Measurements from ENCODE around the gene KYNU.
"Not testable (repeated sequence)": the region's sequence is repeated elsewhere in the genome, so short reads cannot be mapped to it uniquely, and the experiment has no call there.

Gene KYNU

DNA sequence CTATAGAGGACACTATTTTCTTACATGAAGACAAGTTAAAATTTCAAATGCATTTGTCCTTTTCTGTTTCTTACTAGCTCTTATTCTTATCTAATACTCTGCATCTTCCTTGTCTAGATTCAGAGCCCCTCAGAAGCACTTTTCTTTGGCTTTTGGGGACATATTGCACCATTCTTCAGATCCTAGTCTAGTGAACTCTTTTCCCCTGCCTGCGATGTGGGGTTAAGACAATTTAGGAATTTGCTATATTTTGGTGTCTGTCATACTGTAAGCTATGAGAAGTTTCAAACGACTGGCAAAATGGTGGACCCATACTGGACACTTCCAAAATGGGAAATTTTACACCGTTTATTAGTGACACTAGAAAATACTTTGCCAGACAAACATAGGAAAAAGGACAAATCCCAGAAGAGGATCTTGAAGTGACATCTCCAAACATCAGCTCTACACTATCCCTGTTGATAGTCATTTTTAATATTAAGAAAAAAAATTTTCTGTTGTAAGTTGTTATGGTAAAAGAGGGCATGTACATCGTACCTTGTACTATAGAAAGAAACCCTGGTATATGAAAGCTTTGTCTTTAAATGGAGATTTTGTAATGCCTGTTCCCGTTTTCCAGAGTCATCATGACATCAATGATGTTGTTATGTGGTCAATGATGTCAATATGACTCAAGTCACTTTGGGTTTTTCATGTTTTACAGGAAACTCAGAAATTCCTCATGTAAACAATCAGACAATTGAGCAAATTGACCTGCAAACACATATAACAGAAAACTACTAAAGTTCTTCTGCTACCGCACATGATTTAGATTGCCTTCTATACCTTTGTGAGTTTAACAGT is 4.4 kb upstream of the KYNU start:
- DNase-seq: no peak

GRCh38 chr2:142873831-142874287 is 3.6 kb upstream of the KYNU start:
- DNase-seq: no peak

DNA sequence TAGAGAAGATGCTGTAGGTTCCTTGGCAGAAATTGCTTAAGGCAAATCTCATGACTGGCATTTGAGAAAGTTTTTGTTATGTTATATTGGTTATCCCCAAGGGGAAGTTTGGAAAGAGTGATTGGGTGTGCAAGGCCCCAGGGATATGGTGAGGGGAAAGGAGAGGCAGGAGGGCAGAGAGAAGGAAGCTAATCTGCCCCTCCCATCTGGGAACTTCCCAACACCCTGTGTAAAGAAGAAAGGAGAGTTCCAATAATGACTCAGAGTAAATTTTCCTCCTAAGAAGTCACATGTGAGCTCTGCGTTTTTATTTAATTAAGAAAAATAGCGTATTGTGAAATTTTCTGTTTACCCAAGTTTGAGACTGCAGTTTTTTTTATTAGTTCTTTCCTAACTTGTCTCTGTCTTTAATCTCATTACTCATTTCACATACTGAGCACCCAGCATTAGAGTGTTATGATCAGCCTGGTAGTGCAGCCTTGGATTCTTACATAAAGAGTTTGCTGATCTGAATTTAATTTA is 3.1 kb upstream of the KYNU start:
- no peak for DNase-seq

- DNase-seq: no peak
Measured at GRCh38 chr2:142875010-142875409, 2.5 kb upstream of the KYNU start.

GRCh38 chr2:142875652-142876051 is 1.8 kb upstream of the KYNU start:
- DNase-seq: no peak

DNA sequence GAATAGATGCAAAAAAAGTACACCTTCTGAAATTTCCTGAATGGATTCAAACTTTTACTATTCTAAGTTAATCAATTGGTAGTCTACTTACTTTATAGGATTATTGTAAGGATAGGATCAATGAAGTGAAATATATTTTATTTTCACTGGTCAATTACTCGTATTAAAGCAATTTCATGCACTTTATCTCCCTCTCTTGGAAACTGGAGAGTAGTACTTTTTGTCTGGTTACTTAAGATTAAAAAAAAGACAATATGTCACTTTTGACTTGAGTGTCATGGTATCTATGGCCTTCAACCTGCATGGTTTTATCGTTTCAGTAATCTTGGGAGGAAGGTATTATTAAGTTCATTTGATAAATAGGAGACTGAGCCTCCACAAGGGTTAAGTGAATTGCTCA is 1.0 kb upstream of the KYNU start:
- DNase-seq: no peak

DNA sequence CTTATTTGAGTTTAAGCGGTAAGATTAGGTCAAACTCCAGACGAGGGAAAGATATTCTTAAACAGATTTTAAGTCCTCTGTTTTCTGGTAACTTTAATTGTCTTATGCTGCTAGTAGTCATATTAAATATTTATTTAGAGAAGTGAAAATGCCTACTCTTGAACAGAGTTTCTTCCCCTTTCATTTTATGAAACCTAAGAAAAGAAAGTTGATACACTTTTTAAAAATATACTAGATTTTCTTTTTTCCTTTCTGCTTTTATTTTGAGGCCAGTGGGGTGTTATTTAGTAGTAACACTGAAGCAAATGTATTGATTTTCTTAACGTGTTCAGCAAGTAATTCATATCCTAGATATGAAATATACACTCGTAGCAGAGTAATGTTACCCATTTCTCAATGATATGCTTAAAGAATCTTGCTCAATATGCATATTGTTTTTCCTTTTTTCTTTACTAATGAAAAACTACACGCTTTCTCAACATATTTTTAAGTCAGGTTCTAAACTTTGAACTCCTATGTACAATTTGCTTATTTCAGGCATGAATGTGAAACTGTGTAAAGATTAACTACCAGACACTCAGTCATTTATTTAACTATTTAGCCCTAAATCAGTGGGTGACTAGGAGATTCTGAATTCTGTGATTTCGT is 691 bp downstream of the KYNU start:
- DNase-seq: no peak

DNA sequence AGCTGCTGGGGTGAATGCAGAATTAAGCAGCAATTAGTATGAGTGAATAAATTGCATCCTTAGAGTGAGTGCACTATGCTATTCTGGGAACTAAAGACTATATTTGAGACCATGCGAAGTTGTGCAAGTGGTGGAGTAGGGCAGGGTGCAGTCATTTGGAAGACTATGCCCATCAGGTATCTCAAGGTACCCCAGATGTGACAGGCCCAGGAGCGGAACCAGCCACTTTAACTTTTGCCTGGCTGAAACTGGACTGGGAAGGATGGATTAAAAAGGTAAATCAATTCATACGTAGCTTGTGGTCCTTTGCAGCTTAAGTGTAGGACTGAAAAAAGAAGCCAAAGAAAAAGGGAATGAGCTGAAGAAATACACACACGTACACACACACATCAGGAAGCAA is 1.7 kb downstream of the KYNU start:
- no peak for DNase-seq

- no peak for DNase-seq
Measured at GRCh38 chr2:142880279-142880678, 2.8 kb downstream of the KYNU start.

DNA sequence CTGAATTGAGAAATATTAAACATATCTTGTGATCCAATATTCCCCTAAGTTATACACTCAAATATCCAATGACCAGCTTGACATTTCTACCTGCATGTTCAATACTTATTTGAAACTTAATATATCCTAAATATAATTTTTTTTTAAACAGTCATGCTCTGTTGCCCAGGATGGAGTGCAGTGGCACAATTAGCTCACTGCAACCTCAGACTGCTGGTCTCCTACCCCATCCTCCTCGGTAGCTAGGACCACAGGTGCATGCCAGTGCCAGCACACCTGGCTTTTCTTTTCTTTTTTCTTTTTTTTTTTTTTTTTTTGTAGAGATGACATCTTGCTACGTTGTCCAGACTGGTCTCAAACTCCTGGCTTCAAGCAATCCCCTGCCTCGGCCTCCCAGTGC is 4.2 kb downstream of the KYNU start:
- DNase-seq: no peak

DNA sequence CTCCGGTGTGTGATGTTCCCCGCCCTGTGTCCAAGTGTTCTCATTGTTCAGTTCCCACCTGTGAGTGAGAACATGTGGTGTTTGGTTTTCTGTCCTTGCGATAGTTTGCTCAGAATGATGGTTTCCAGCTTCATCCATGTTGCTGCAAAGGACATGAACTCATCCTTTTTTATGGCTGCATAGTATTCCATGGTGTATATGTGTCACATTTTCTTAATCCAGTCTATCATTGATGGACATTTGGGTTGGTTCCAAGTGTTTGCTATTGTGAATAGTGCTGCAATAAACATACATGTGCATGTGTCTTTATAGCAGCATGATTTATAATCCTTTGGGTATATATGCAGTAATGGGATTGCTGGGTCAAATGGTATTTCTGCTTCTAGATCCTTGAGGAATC is 5.0 kb downstream of the KYNU start:
- not testable (repeated sequence) for DNase-seq

- no peak for DNase-seq
Measured at GRCh38 chr2:142883526-142883925, 6.1 kb downstream of the KYNU start.

DNA sequence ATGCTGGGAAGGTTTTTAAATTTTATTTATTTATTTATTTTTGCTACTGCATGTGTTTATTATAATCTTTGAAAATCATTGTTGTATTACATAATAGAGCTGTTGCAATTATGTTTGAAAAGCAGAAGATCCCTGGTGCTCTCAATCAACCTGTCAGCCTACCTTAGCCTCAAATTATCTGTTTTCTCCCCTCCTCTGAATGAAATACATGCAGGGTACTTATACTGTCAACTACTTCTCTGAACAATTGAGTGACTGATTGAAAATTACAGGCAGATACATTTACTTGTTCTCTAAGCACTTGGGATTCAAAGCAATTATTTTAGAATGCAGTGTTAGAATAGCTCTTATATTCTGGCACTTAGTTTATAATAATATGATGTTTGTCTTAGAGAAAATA is 8.1 kb downstream of the KYNU start:
- no peak for DNase-seq

DNA sequence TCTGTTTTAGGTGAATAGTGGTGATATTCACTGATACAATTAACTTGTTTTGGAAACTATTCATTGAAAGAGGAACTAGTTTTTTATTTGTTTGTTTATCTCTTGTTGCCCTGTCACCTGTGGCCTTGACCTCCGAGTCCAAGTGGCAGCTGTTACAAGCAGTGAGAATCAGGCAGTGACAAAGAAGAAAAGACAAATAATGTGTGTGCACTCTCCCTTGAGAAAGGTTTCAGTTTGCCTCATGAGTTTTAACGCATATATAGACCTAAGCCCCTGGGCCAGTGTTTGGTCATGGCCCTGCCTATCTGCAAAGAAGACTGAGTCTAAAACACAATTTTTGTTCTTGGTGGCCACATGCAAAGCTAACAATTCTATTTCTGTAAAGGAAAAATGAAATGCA is 15.3 kb downstream of the KYNU start:
- no peak for DNase-seq

DNA sequence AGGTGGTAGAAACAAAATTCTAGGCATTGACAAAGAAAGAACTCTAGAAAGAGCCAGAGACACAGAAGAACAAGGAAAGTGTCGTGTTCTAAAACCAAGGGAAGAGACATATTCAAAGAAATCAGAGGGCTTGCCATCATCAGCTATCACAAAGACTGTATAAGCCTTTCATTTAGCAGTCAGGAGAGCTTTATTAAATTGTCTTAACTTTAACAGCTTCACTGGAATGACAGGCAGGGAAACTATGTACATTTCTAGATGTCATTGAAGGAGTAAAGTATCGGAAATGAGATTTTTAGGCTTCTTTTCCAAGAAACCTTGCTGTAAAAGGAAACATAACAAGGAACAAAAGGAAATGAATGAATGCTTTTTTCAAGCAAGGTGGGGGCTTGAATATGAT is 15.8 kb downstream of the KYNU start:
- DNase-seq: no peak

- no peak for DNase-seq
Measured at GRCh38 chr2:142897807-142898206, 20.3 kb downstream of the KYNU start.

GRCh38 chr2:142900327-142900726 is 22.9 kb downstream of the KYNU start:
- DNase-seq: not testable (repeated sequence)

- DNase-seq: no peak
Measured at GRCh38 chr2:142901780-142902179, 24.3 kb downstream of the KYNU start.

DNA sequence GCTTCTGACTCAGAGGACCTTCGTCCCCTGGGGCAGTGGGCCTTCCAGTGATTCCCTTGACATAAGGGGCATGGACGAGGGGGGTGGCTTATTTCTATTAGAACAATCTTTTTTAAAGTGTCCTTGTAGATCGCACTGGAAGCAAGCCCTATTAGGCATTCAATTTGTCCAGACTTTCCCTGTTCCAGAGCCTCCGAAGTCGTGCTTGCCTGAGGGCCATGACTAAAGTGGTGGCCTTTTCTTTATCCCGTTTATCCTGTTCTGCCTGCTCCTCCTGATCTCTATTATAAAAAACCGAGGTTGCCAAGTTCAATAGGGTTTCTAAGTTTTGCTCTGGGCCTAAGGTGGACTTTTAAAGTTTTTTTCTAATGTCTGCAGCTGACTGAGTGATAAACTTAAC is 26.3 kb downstream of the KYNU start:
- DNase-seq: not testable (repeated sequence)

DNA sequence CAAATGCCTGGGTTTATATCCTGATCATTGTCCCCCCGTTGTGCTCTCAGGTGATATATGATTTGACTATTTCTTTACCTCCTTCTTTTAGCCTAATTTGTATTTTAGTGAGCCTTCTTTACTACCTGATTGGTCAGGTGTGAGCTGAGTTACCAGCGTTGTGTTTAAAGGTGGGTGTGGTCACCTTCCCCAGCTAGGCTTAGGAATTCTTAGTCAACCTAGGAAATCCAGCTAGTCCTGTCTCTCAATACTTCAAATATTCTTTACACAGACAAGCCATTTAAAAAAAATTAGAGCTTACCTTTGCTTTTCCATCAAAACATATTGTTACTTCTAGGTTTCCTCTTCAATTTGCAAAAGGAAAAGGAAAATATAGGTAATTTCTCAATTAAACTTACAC is 30.2 kb downstream of the KYNU start:
- no peak for DNase-seq

- DNase-seq: no peak
Measured at GRCh38 chr2:142914507-142915313, 37.2 kb downstream of the KYNU start.

DNA sequence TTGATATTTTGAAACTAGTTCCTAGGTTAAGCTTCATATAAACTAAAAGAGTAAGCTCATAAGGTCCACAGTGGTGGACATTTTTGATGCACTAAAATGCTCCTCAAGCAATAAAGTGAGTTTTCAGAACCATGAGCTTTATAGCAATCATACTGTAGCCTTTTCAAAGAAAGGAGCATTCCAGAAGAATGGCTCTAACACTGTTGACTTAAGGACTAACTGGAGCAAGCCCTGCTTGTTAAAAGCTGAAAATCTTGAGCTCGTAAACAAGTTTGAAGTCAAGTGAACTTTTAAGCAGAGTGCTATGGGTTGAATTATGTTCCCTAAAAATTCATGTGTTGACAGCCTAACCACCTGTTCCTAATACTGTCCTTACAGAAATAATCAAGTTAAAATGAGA is 38.0 kb downstream of the KYNU start:
- no peak for DNase-seq

- no peak for DNase-seq
Measured at GRCh38 chr2:142918624-142919023, 41.2 kb downstream of the KYNU start.

Data from activated gamma-delta T cell (primary cell).